ENCODE results near the gene EPHB2.

DNA sequence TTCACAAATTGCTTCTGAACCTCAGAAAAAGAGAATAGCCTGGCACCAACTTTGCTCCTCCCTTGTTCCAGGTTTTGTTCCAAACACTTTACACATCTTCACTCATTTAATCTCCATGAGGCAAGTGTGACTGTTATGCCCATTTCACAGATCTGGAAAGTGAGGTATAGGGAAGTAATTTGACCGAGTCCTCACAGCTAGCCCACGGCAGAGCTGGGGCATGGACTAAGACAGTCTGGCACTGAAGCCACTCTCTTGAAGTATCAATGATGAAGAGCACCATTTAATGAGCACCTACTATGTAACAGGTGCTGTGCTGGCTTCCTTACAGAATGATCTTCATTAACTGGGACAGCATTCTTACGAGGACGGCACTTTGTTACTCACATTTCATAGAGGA is 38.6 kb upstream of the EPHB2 start:
- no peak for TF ChIP-seq POLR2A (IDR thresholded peaks at IDR 0.05)
- TF ChIP-seq, protein P1, sequence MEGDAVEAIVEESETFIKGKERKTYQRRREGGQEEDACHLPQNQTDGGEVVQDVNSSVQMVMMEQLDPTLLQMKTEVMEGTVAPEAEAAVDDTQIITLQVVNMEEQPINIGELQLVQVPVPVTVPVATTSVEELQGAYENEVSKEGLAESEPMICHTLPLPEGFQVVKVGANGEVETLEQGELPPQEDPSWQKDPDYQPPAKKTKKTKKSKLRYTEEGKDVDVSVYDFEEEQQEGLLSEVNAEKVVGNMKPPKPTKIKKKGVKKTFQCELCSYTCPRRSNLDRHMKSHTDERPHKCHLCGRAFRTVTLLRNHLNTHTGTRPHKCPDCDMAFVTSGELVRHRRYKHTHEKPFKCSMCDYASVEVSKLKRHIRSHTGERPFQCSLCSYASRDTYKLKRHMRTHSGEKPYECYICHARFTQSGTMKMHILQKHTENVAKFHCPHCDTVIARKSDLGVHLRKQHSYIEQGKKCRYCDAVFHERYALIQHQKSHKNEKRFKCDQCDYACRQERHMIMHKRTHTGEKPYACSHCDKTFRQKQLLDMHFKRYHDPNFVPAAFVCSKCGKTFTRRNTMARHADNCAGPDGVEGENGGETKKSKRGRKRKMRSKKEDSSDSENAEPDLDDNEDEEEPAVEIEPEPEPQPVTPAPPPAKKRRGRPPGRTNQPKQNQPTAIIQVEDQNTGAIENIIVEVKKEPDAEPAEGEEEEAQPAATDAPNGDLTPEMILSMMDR (IDR thresholded peaks at IDR 0.05), result no peak
